Upper lobe of right lung (tissue), 1 donor: ENCODE measurements around the gene POLR2F. TPM values are rescaled to one million over a fixed set of nuclear protein-coding genes. Genes with fewer than 3 reads are reported as not detected.
A peak's percentile ranks its signal among the peaks of the same experiment; 100 is the strongest.

ENCODE experiments used
- ATAC-seq: fragments of 200-7000 bp; cut with Tn5 transposase; one replicate; pipeline ENCODE4 v1.9.1; 2020; ENCODE audit warnings: mild to moderate bottlenecking, moderate library complexity
- DNase-seq: peaks from one replicate; pipeline ENCODE4 v3.0.0-alpha.2; 2020
- H3K27ac ChIP-seq: fragments of 200-600 bp; one replicate; pipeline ENCODE4 v1.8.0; 2022
- H3K27me3 ChIP-seq: fragments of 200-600 bp; one replicate; pipeline ENCODE4 v1.8.0; 2022; ENCODE audit warnings: mild to moderate bottlenecking
- H3K36me3 ChIP-seq: fragments of 200-600 bp; one replicate; pipeline ENCODE4 v1.8.0; 2022
- H3K4me1 ChIP-seq: fragments of 200-600 bp; one replicate; pipeline ENCODE4 v1.8.0; 2022
- H3K4me3 ChIP-seq: fragments of 200-600 bp; one replicate; pipeline ENCODE4 v1.8.0; 2022; ENCODE audit warnings: mild to moderate bottlenecking
- H3K9me3 ChIP-seq: fragments of 200-600 bp; one replicate; pipeline ENCODE4 v1.8.0; 2022
- CTCF ChIP-seq: fragments of 200-600 bp; IDR thresholded peaks from one replicate; pipeline ENCODE4 v1.8.0; 2022; ENCODE audit warnings: antibody characterized with exemption
- intact Hi-C: fragments of 100-400 bp; cut with DNase I; formaldehyde crosslinking; loops from one replicate; pipeline ENCODE4 v1.11.0; 2022
- total RNA-seq: library from RNA; stranded (reverse); fragmentation: NEBNext Ultra II Directional; extraction: Animal tissue kit (Norgen Biotek cat#: 25700); gene quantifications from one replicate; pipeline ENCODE4 v1.2.1, GENCODE V29; 2021
- donor health status: DM: no; HTN: yes; CAD: no; lungs with severe emphysema.

The POLR2F gene
- total RNA-seq, 1 donor from 2014 or later, result 49.0 TPM

DNA sequence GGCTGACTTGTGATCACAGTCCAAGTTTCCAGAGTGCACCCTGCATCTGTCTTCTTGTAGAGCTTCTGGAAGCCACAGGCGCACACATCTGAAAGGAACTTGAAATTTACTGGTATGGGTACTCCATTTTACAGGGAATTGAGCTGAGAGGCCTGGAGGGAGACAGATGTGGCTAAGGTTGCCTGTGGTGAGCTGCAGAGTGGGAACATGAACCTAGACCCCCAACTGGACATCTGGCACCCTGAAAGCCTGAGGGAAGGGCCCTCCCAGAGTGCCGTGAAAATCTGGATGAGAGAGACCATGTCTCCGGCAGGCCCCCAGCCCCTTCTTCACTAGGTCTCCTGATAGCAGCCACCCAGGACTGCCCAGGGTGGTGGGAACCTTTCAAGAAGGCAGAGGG lies 53.4 kb downstream of the POLR2F start:
- DNase-seq (no peak), ATAC-seq (no peak)
- Histone ChIP-seq H3K27ac (no peak overlapping the region), H3K36me3 (no peaks in the 10 kb centered on the region), H3K4me1 (no peaks in the 10 kb centered on the region), H3K4me3 (no peak overlapping the region), H3K9me3 (no peaks in the 10 kb centered on the region), H3K27me3 (no peaks in the 10 kb centered on the region)
- intact Hi-C loops, result no loop called here
- no peak for TF ChIP-seq CTCF

- Histone ChIP-seq H3K4me3 (no peak overlapping the region), H3K36me3 (no peaks in the 10 kb centered on the region), H3K9me3 (no peaks in the 10 kb centered on the region), H3K4me1 (no peaks in the 10 kb centered on the region), H3K27me3 (no peaks in the 10 kb centered on the region), H3K27ac (no peak overlapping the region)
- no peak for DNase-seq
- intact Hi-C loops, result no loop called here
- ATAC-seq, result peak; percentile 32
- TF ChIP-seq CTCF, result no peak
Observed at GRCh38 chr22:38007330-38007902, 53.9 kb downstream of the POLR2F start.

GRCh38 chr22:38009000-38009806 lies 55.7 kb downstream of the POLR2F start:
- no peak for TF ChIP-seq CTCF
- ATAC-seq (peak; percentile 12), DNase-seq (no peak)
- intact Hi-C loops, result no loop called here
- Histone ChIP-seq H3K9me3 (no peaks in the 10 kb centered on the region), H3K36me3 (no peaks in the 10 kb centered on the region), H3K4me3 (no peak overlapping the region), H3K27ac (no peak overlapping the region), H3K4me1 (no peaks in the 10 kb centered on the region), H3K27me3 (no peaks in the 10 kb centered on the region)

- no peak overlapping the region for H3K4me3 ChIP-seq
- intact Hi-C loops, result no loop called here
- H3K27ac ChIP-seq, result no peak overlapping the region
- DNase-seq, result no peak
- TF ChIP-seq CTCF, result no peak
- H3K4me1 ChIP-seq, result peaks cover 18% of the 10 kb centered on the region
- no peaks in the 10 kb centered on the region for H3K27me3 ChIP-seq
- H3K9me3 ChIP-seq, result no peaks in the 10 kb centered on the region
- H3K36me3 ChIP-seq, result no peaks in the 10 kb centered on the region
- no peak for ATAC-seq
Observed at GRCh38 chr22:38012604-38013072, 59.1 kb downstream of the POLR2F start.

- intact Hi-C loops, result no loop called here
- no peaks in the 10 kb centered on the region for H3K36me3 ChIP-seq
- peaks cover 20% of the 10 kb centered on the region for H3K4me1 ChIP-seq
- H3K9me3 ChIP-seq, result no peaks in the 10 kb centered on the region
- TF ChIP-seq CTCF, result no peak
- H3K27ac ChIP-seq, result no peak overlapping the region
- DNase-seq, result no peak
- H3K4me3 ChIP-seq, result no peak overlapping the region
- no peaks in the 10 kb centered on the region for H3K27me3 ChIP-seq
- ATAC-seq, result no peak
Observed at GRCh38 chr22:38014083-38014482, 60.6 kb downstream of the POLR2F start.
